A549 (cell line): ENCODE data around the gene PLLP. TPM values are rescaled to one million over a fixed set of nuclear protein-coding genes. Genes with fewer than 3 reads are reported as not detected.

ENCODE experiments used
- ATAC-seq, 2 experiments: fragments of 200-7000 bp in 1 of 2; fragments of >200 bp in 1 of 2; cut with Nextera tagmentation in 1 of 2; cut with Tn5 transposase in 1 of 2; 3 replicates each; pipeline versions ENCODE4 v1.8.0 to v1.9.1; 2018 to 2020; ENCODE audit warnings: mild to moderate bottlenecking in 1 of 2, moderate library complexity in 1 of 2
- CTCF ChIA-PET: fragments of 300-600 bp; sonication (Branson Sonifier 250); formaldehyde crosslinking; extraction: SDS; loops from one replicate; lab custom pipeline; 2021; ENCODE audit warnings: antibody characterized with exemption, inconsistent platforms; lab: Yijun Ruan, JAX
- POLR2A ChIA-PET: fragments of 350-600 bp; formaldehyde crosslinking; extraction: SDS; loops from one replicate; lab custom pipeline; 2021; ENCODE audit warnings: antibody characterized with exemption, inconsistent platforms; lab: Yijun Ruan, JAX
- DNase-seq, 2 experiments: peaks; one replicate each; pipeline versions ENCODE4 v3.0.0 to v3.0.0-alpha.2; 2011 to 2016; ENCODE audit warnings: low read depth in 1 of 2, low spot score in 1 of 2
- FAIRE-seq: peaks from 2 replicates; lab custom pipeline; 2011; peaks lifted over from hg19 to GRCh38; lab: Jason Lieb, UNC
- H3K27ac ChIP-seq, 2 experiments: fragments of >200 bp; sonication (Bioruptor Twin); formaldehyde crosslinking; 3 replicates each; pipeline ENCODE4 v1.5.1; 2016 to 2017
- H3K4me1 ChIP-seq: fragments of >200 bp; sonication (Bioruptor Twin); formaldehyde crosslinking; 3 replicates; pipeline ENCODE4 v1.6.1; 2016
- H3K4me2 ChIP-seq: fragments of >200 bp; sonication (Bioruptor Twin); formaldehyde crosslinking; 3 replicates; pipeline ENCODE4 v1.6.1; 2016
- H3K4me3 ChIP-seq: fragments of >200 bp; sonication (Bioruptor Twin); formaldehyde crosslinking; 3 replicates; pipeline ENCODE4 v1.5.1; 2016
- H3K9me3 ChIP-seq: fragments of >200 bp; sonication (Bioruptor Twin); formaldehyde crosslinking; 3 replicates; pipeline ENCODE4 v1.6.1; 2016
- CBX2 ChIP-seq: fragments of 200-600 bp; sonication (generic); IDR thresholded peaks from 2 replicates; pipeline ENCODE4 v1.6.1; 2016; ENCODE audit warnings: low read depth, mild to moderate bottlenecking, borderline replicate concordance
- CEBPB ChIP-seq, 2 experiments: fragments of >200 bp in 1 of 2; sonication (Bioruptor Twin) in 1 of 2; formaldehyde crosslinking in 1 of 2; IDR thresholded peaks; 2 replicates each; pipeline ENCODE4 v1.6.1; 2012 to 2016
- CTCF ChIP-seq: fragments of >200 bp; sonication (Bioruptor Twin); formaldehyde crosslinking; IDR thresholded peaks from 3 replicates; pipeline ENCODE4 v1.5.1; 2016
- EHMT2 ChIP-seq: fragments of 200-600 bp; sonication (generic); IDR thresholded peaks from 2 replicates; pipeline ENCODE4 v1.6.1; 2016; ENCODE audit warnings: antibody characterized with exemption, low read depth, mild to moderate bottlenecking, moderate library complexity
- HDAC2 ChIP-seq: fragments of 200-600 bp; sonication (generic); IDR thresholded peaks from 2 replicates; pipeline ENCODE4 v1.6.1; 2016
- HOXA7 ChIP-seq: fragments of 250-450 bp; sonication (Bioruptor Pico); IDR thresholded peaks from 2 replicates; pipeline ENCODE4 v1.5.0; 2020; ENCODE audit warnings: mild to moderate bottlenecking, moderate library complexity
- HOXB13 ChIP-seq: fragments of 250-450 bp; sonication (Bioruptor Pico); IDR thresholded peaks from 2 replicates; pipeline ENCODE4 v1.5.0; 2020; ENCODE audit warnings: low read depth, mild to moderate bottlenecking, moderate library complexity
- JUN ChIP-seq, 2 experiments: fragments of >200 bp; sonication (Bioruptor Twin); formaldehyde crosslinking; IDR thresholded peaks; 2 replicates in 1 of 2; 3 replicates in 1 of 2; pipeline ENCODE4 v1.6.1; 2016 to 2017
- JUNB ChIP-seq: fragments of >200 bp; sonication (Bioruptor Twin); formaldehyde crosslinking; IDR thresholded peaks from 2 replicates; pipeline ENCODE4 v1.6.1; 2016
- KDM1A ChIP-seq: fragments of 200-600 bp; sonication (generic); IDR thresholded peaks from 2 replicates; pipeline ENCODE4 v1.6.1; 2016; ENCODE audit warnings: low read depth, mild to moderate bottlenecking
- MAFK ChIP-seq: fragments of 450-650 bp; IDR thresholded peaks from 2 replicates; pipeline ENCODE4 v1.6.1; 2014; ENCODE audit not compliant: partially characterized antibody
- MAX ChIP-seq: IDR thresholded peaks from 2 replicates; pipeline ENCODE4 v1.6.1; 2012
- NFE2L2 ChIP-seq: fragments of 150-350 bp; conservative IDR thresholded peaks from 2 replicates; pipeline ENCODE4 v1.6.1; 2014; ENCODE audit warnings: low read length
- NPAS2 ChIP-seq: fragments of 250-450 bp; sonication (Bioruptor Pico); IDR thresholded peaks from 2 replicates; pipeline ENCODE4 v1.8.0; 2022; ENCODE audit warnings: mild to moderate bottlenecking, moderate library complexity, borderline replicate concordance
- POLR2A ChIP-seq: IDR thresholded peaks from 2 replicates; pipeline ENCODE4 v1.6.1; 2012; ENCODE audit warnings: mild to moderate bottlenecking, low read length
- TFCP2L1 ChIP-seq: fragments of 250-450 bp; sonication (Bioruptor Pico); IDR thresholded peaks from 2 replicates; pipeline ENCODE4 v1.5.0; 2021; ENCODE audit warnings: mild to moderate bottlenecking
- USF2 ChIP-seq: fragments of 450-650 bp; IDR thresholded peaks from 2 replicates; pipeline ENCODE4 v1.6.1; 2014; ENCODE audit warnings: antibody characterized with exemption
- ZC3H11A ChIP-seq: fragments of 450-650 bp; IDR thresholded peaks from 2 replicates; pipeline ENCODE4 v1.6.1; 2014; ENCODE audit warnings: antibody characterized with exemption, mild to moderate bottlenecking
- ZFP36 ChIP-seq: fragments of 450-650 bp; IDR thresholded peaks from 2 replicates; pipeline ENCODE4 v1.6.1; 2014; ENCODE audit warnings: borderline replicate concordance; ENCODE audit not compliant: partially characterized antibody
- WGBS: methylation state at CpG from one replicate; pipeline ENCODE4 v1.1.6; 2017; ENCODE audit errors: missing lambda C conversion rate; 5-methylcytosine and 5-hydroxymethylcytosine counted together
- polyA plus RNA-seq, 4 experiments: library from polyadenylated mRNA; depleted of rRNA in 3 of 4; stranded (reverse); fragments of >200 nt; fragmentation: RNase III in 1 of 4; extraction: RNeasy Plus Mini Kit Qiagen cat#74134 plus additional on column Dnase treatment in 1 of 4; gene quantifications; 2 replicates in 3 of 4; 3 replicates in 1 of 4; pipeline ENCODE4 v1.2.3, GENCODE V29; 2011 to 2017

PLLP gene
- polyA plus RNA-seq, 2 of the 4 experiments (the other 2 are of a cell fraction) = 1.8 to 3.3 TPM

GRCh38 chr16:57281791-57282190 lies 2.7 kb downstream of the PLLP start (continued):
- TF ChIP-seq HDAC2 (no peak), HOXB13 (CRISPR knock-in tag) (no peak)

GRCh38 chr16:57279780-57280638 lies 4.5 kb downstream of the PLLP start:
- ATAC-seq (no peak), FAIRE-seq (no peak), DNase-seq (no peak)
- POLR2A ChIA-PET = interaction anchor here (0.8 kb wide), 1 partner anchor 35 kb away, joined by 3 read pairs; the partner anchor contains the start of gene ARL2BP
- 45% methylated on average over 7 of the region's 7 CpGs for WGBS
- peaks cover 31% of the 10 kb centered on the region for H3K4me1 ChIP-seq
- H3K4me3 ChIP-seq = no peak overlapping the region
- TF ChIP-seq ZC3H11A (no peak), CTCF (no peak), ZFP36 (peak; percentile 30), HOXA7 (CRISPR knock-in tag) (no peak), USF2 (no peak)
- CTCF ChIA-PET = interaction anchor here (0.7 to 1.9 kb wide), 6 partner anchors 11 to 143 kb away, joined by 3 to 15 read pairs (median 3); no protein-coding TSS in a partner anchor
- H3K9me3 ChIP-seq = no peaks in the 10 kb centered on the region
- no peak overlapping the region for H3K27ac ChIP-seq
- peak overlapping the region; percentile 48; the same call in 1 of the 3 replicates for H3K4me2 ChIP-seq

- POLR2A ChIA-PET = interaction anchor here (1.3 kb wide), 1 partner anchor 33 kb away, joined by 3 read pairs; the partner anchor contains the start of gene ARL2BP
- Histone ChIP-seq H3K4me3 (no peak overlapping the region), H3K4me1 (peaks cover 28% of the 10 kb centered on the region), H3K27ac (peak overlapping the region in 1 of 2 experiments; percentile 5; a peak in 1 of 6 replicates), H3K9me3 (no peaks in the 10 kb centered on the region), H3K4me2 (no peak overlapping the region)
- CTCF ChIA-PET = interaction anchor here (0.6 to 2.5 kb wide), 6 partner anchors 22 to 1284 kb away, joined by 3 to 13 read pairs (median 4); partner anchors contain the start of gene ARL2BP
- WGBS = 69% methylated on average over 4 of the region's 4 CpGs
- ATAC-seq (no peak), DNase-seq (no peak), FAIRE-seq (no peak)
- TF ChIP-seq HOXA7 (CRISPR knock-in tag) (no peak), HOXB13 (CRISPR knock-in tag) (no peak), MAFK (no peak), CEBPB (IDR thresholded peaks at IDR 0.05) (no peak), NPAS2 (CRISPR knock-in tag) (no peak), HDAC2 (no peak), JUNB (no peak), EHMT2 (no peak), USF2 (no peak), KDM1A (no peak), NFE2L2 (no peak), JUN (IDR thresholded peaks at IDR 0.05) (no peak), MAX (no peak), CTCF (no peak), POLR2A (no peak), TFCP2L1 (no peak), CBX2 (no peak)
Observed at GRCh38 chr16:57278494-57278893, 6.0 kb downstream of the PLLP start.
